PC-3 (cell line): ENCODE results near the gene HPSE2. TPM values are rescaled to one million over a fixed set of nuclear protein-coding genes. Genes with fewer than 3 reads are reported as not detected.

Source experiments
- ATAC-seq: fragments of 200-7000 bp; cut with Tn5 transposase; 2 replicates; pipeline ENCODE4 v1.9.1; 2020; ENCODE audit warnings: mild to moderate bottlenecking, moderate library complexity
- BruUV-seq: library from RNA; stranded (reverse); fragments of 400-500 nt; replicated peaks from 2 replicates; lab custom pipeline; 2021; lab: Mats Ljungman, UMichigan
- CTCF ChIA-PET: fragments of 300-600 bp; sonication (Branson Sonifier 250); formaldehyde crosslinking; loops from one replicate; lab custom pipeline; 2022; ENCODE audit warnings: antibody characterized with exemption; lab: Charles Lee
- POLR2A ChIA-PET: fragments of 300-600 bp; sonication (Branson Sonifier 250); formaldehyde crosslinking; loops from one replicate; lab custom pipeline; 2022; ENCODE audit warnings: antibody characterized with exemption; ENCODE audit not compliant: unreplicated experiment; lab: Charles Lee
- DNase-seq: peaks from one replicate; pipeline ENCODE4 v3.0.0-alpha.2; 2015
- H2AFZ ChIP-seq: fragments of 300-600 bp; sonication (generic); 2 replicates; pipeline ENCODE4 v1.6.0; 2016; ENCODE audit warnings: antibody characterized with exemption, low read length
- H3F3A ChIP-seq: fragments of 300-600 bp; sonication (generic); one replicate; pipeline ENCODE4 v1.6.0; 2017; ENCODE audit warnings: antibody characterized with exemption, low read length, control low read depth, mild to moderate bottlenecking; ENCODE audit not compliant: unreplicated experiment
- H3K27ac ChIP-seq: fragments of 300-600 bp; sonication (generic); 2 replicates; pipeline ENCODE4 v1.5.1; 2016; ENCODE audit warnings: mild to moderate bottlenecking, low read length
- H3K27me3 ChIP-seq: fragments of 300-600 bp; sonication (generic); 2 replicates; pipeline ENCODE4 v1.6.1; 2016; ENCODE audit warnings: low read length, mixed read lengths
- H3K36me3 ChIP-seq: fragments of 300-600 bp; sonication (generic); 2 replicates; pipeline ENCODE4 v1.6.1; 2016; ENCODE audit warnings: low read depth, mixed run types, low read length, mixed read lengths
- H3K4me1 ChIP-seq: fragments of 300-600 bp; sonication (generic); 2 replicates; pipeline ENCODE4 v1.5.1; 2016; ENCODE audit warnings: low read length; ENCODE audit not compliant: insufficient read depth
- H3K4me2 ChIP-seq: fragments of 300-600 bp; sonication (generic); 2 replicates; pipeline ENCODE4 v1.6.0; 2016; ENCODE audit warnings: low read length
- H3K4me3 ChIP-seq: fragments of 300-600 bp; sonication (generic); 2 replicates; pipeline ENCODE4 v1.5.1; 2016; ENCODE audit warnings: mild to moderate bottlenecking, low read length, mixed read lengths
- H3K79me2 ChIP-seq: fragments of 300-600 bp; sonication (generic); 2 replicates; pipeline ENCODE4 v1.6.1; 2017; ENCODE audit warnings: low read length, mixed read lengths
- H3K9ac ChIP-seq: fragments of 300-600 bp; sonication (generic); 2 replicates; pipeline ENCODE4 v1.6.0; 2016; ENCODE audit warnings: mild to moderate bottlenecking, low read length
- H3K9me2 ChIP-seq: fragments of 300-600 bp; sonication (generic); replicated peaks from 2 replicates; pipeline ENCODE4 v1.6.1; 2016; ENCODE audit warnings: mixed run types, low read length, mixed read lengths
- H3K9me3 ChIP-seq: fragments of 300-600 bp; sonication (generic); 2 replicates; pipeline ENCODE4 v1.6.1; 2016; ENCODE audit warnings: low read length, mixed read lengths
- H4K20me1 ChIP-seq: fragments of 300-600 bp; sonication (generic); 2 replicates; pipeline ENCODE4 v1.6.1; 2016; ENCODE audit warnings: low read length, mixed read lengths
- CTCF ChIP-seq: fragments of 300-600 bp; sonication (generic); conservative IDR thresholded peaks from 2 replicates; pipeline ENCODE4 v1.5.1; 2017; ENCODE audit warnings: antibody characterized with exemption, low read depth, mild to moderate bottlenecking, low read length
- EZH2 ChIP-seq: fragments of 300-600 bp; sonication (generic); IDR thresholded peaks from one replicate; pipeline ENCODE4 v1.6.1; 2017; ENCODE audit warnings: antibody characterized with exemption, mild to moderate bottlenecking, low read length; ENCODE audit not compliant: unreplicated experiment
- EZH2phosphoT487 ChIP-seq: fragments of 300-600 bp; sonication (generic); IDR thresholded peaks from 2 replicates; pipeline ENCODE4 v1.6.1; 2018; ENCODE audit warnings: mild to moderate bottlenecking, antibody characterized with exemption, low read length, borderline replicate concordance
- intact Hi-C: fragments of 100-400 bp; cut with micrococcal nuclease; formaldehyde crosslinking; loops from 2 replicates; pipeline ENCODE4 v1.9.0; 2023
- total RNA-seq: library from RNA; depleted of rRNA; stranded (reverse); fragments of >200 nt; gene quantifications from 2 replicates; pipeline ENCODE4 v1.2.3, GENCODE V29; 2014

HPSE2 gene
- total RNA-seq, 1 experiment from 2014 or later = 0.15 TPM

- intact Hi-C loops = no loop called here
- H3K79me2 ChIP-seq = no peaks in the 10 kb centered on the region
Measured at GRCh38 chr10:98963608-98964007, 272.0 kb downstream of the HPSE2 start.

GRCh38 chr10:98959379-98959778, 276.3 kb downstream of the HPSE2 start:
- Histone ChIP-seq H3F3A (no peaks in the 10 kb centered on the region), H3K79me2 (no peaks in the 10 kb centered on the region), H3K36me3 (no peaks in the 10 kb centered on the region), H3K4me3 (no peak overlapping the region), H3K9ac (no peak overlapping the region), H3K4me2 (no peak overlapping the region), H3K4me1 (no peaks in the 10 kb centered on the region), H2AFZ (no peak overlapping the region), H3K9me3 (no peaks in the 10 kb centered on the region), H4K20me1 (no peaks in the 10 kb centered on the region), H3K9me2 (no peaks in the 10 kb centered on the region), H3K27me3 (no peaks in the 10 kb centered on the region), H3K27ac (no peak overlapping the region)
- intact Hi-C loops = no loop called here
- DNase-seq (no peak), ATAC-seq (no peak)
- ChIA-PET CTCF (no interaction called here), POLR2A (no interaction called here)
- BruUV-seq = no TSS peak
- no peak for TF ChIP-seq EZH2phosphoT487
- TF ChIP-seq EZH2 = no peak
- no peak for TF ChIP-seq CTCF

More at GRCh38 chr10:98963608-98964007, 272.0 kb downstream of the HPSE2 start:
- POLR2A ChIA-PET = no interaction called here
- no peak overlapping the region for H3K4me2 ChIP-seq
- H3K9me3 ChIP-seq = no peaks in the 10 kb centered on the region
- H3K27ac ChIP-seq = no peak overlapping the region
- H3K27me3 ChIP-seq = no peaks in the 10 kb centered on the region
- CTCF ChIA-PET = no interaction called here
- no peak overlapping the region for H3K4me3 ChIP-seq
- H4K20me1 ChIP-seq = no peaks in the 10 kb centered on the region
- TF ChIP-seq EZH2phosphoT487 (no peak), EZH2 (no peak), CTCF (no peak)
- DNase-seq (no peak), ATAC-seq (no peak)
- no peak overlapping the region for H2AFZ ChIP-seq
- no peaks in the 10 kb centered on the region for H3F3A ChIP-seq
- no peak overlapping the region for H3K9ac ChIP-seq
- no peaks in the 10 kb centered on the region for H3K4me1 ChIP-seq
- H3K36me3 ChIP-seq = no peaks in the 10 kb centered on the region
- H3K9me2 ChIP-seq = no peaks in the 10 kb centered on the region
- BruUV-seq = no TSS peak

GRCh38 chr10:98957801-98958200, 277.9 kb downstream of the HPSE2 start:
- H3K36me3 ChIP-seq = no peaks in the 10 kb centered on the region
- TF ChIP-seq EZH2phosphoT487 (no peak), EZH2 (no peak), CTCF (no peak)
- H3F3A ChIP-seq = no peaks in the 10 kb centered on the region
- ATAC-seq (no peak), DNase-seq (no peak)
- POLR2A ChIA-PET = no interaction called here
- no peaks in the 10 kb centered on the region for H3K4me1 ChIP-seq
- no peak overlapping the region for H3K4me3 ChIP-seq
- H3K4me2 ChIP-seq = no peak overlapping the region
- H3K9me3 ChIP-seq = no peaks in the 10 kb centered on the region
- BruUV-seq = no TSS peak
- no peaks in the 10 kb centered on the region for H4K20me1 ChIP-seq
- no peak overlapping the region for H3K9ac ChIP-seq
- no peak overlapping the region for H3K27ac ChIP-seq
- no peaks in the 10 kb centered on the region for H3K9me2 ChIP-seq
- CTCF ChIA-PET = no interaction called here
- H3K27me3 ChIP-seq = no peaks in the 10 kb centered on the region
- H2AFZ ChIP-seq = no peak overlapping the region
- no peaks in the 10 kb centered on the region for H3K79me2 ChIP-seq
- intact Hi-C loops = no loop called here
